Measurements from ENCODE around the gene CRISPLD2. TPM values are rescaled to one million over a fixed set of nuclear protein-coding genes. Genes with fewer than 3 reads are reported as not detected.

Gene CRISPLD2
- total RNA-seq, 1 experiment from 2014 or later: 1.6 TPM

- H3K9me3 ChIP-seq: no peaks in the 10 kb centered on the region
- H3K4me3 ChIP-seq: no peak overlapping the region
- no peaks in the 10 kb centered on the region for H3K27me3 ChIP-seq
- no peak for DNase-seq
- no peaks in the 10 kb centered on the region for H3K36me3 ChIP-seq
Measured at GRCh38 chr16:84918006-84918909, 98.5 kb downstream of the CRISPLD2 start.

GRCh38 chr16:84919269-84919668 is 99.5 kb downstream of the CRISPLD2 start:
- Histone ChIP-seq H3K36me3 (no peaks in the 10 kb centered on the region), H3K4me3 (no peak overlapping the region), H3K9me3 (no peaks in the 10 kb centered on the region), H3K27me3 (no peaks in the 10 kb centered on the region)
- DNase-seq: no peak

- Histone ChIP-seq H3K4me3 (no peak overlapping the region), H3K27me3 (no peaks in the 10 kb centered on the region), H3K36me3 (no peaks in the 10 kb centered on the region), H3K9me3 (no peaks in the 10 kb centered on the region)
- DNase-seq: no peak
Measured at GRCh38 chr16:84919708-84920107, 99.9 kb downstream of the CRISPLD2 start.

- Histone ChIP-seq H3K36me3 (no peaks in the 10 kb centered on the region), H3K9me3 (no peaks in the 10 kb centered on the region), H3K27me3 (no peaks in the 10 kb centered on the region), H3K4me3 (no peak overlapping the region)
- no peak for DNase-seq
Measured at GRCh38 chr16:84920333-84920732, 100.5 kb downstream of the CRISPLD2 start.

- H3K9me3 ChIP-seq: no peaks in the 10 kb centered on the region
- no peaks in the 10 kb centered on the region for H3K27me3 ChIP-seq
- H3K4me3 ChIP-seq: no peak overlapping the region
- no peaks in the 10 kb centered on the region for H3K36me3 ChIP-seq
- no peak for DNase-seq
Measured at GRCh38 chr16:84922351-84923120, 102.8 kb downstream of the CRISPLD2 start.

- no peak for DNase-seq
- no peak overlapping the region for H3K4me3 ChIP-seq
- no peaks in the 10 kb centered on the region for H3K36me3 ChIP-seq
- H3K9me3 ChIP-seq: no peaks in the 10 kb centered on the region
- H3K27me3 ChIP-seq: no peaks in the 10 kb centered on the region
Measured at GRCh38 chr16:84924331-84925091, 104.7 kb downstream of the CRISPLD2 start.

- H3K27me3 ChIP-seq: no peaks in the 10 kb centered on the region
- DNase-seq: peak; percentile 24
- no peaks in the 10 kb centered on the region for H3K9me3 ChIP-seq
- H3K4me3 ChIP-seq: no peak overlapping the region
- no peaks in the 10 kb centered on the region for H3K36me3 ChIP-seq
Measured at GRCh38 chr16:84925092-84925772, 105.4 kb downstream of the CRISPLD2 start.

GRCh38 chr16:84925773-84926372 is 106.1 kb downstream of the CRISPLD2 start:
- Histone ChIP-seq H3K4me3 (no peak overlapping the region), H3K27me3 (no peaks in the 10 kb centered on the region), H3K36me3 (no peaks in the 10 kb centered on the region), H3K9me3 (no peaks in the 10 kb centered on the region)
- DNase-seq: no peak

- DNase-seq: no peak
- Histone ChIP-seq H3K9me3 (no peaks in the 10 kb centered on the region), H3K4me3 (no peak overlapping the region), H3K27me3 (no peaks in the 10 kb centered on the region), H3K36me3 (no peaks in the 10 kb centered on the region)
Measured at GRCh38 chr16:84926462-84926861, 106.7 kb downstream of the CRISPLD2 start.

GRCh38 chr16:84927621-84928591 is 108.1 kb downstream of the CRISPLD2 start:
- Histone ChIP-seq H3K9me3 (no peaks in the 10 kb centered on the region), H3K4me3 (no peak overlapping the region), H3K36me3 (no peaks in the 10 kb centered on the region), H3K27me3 (no peaks in the 10 kb centered on the region)
- DNase-seq: no peak

GRCh38 chr16:84928679-84929420 is 109.1 kb downstream of the CRISPLD2 start:
- Histone ChIP-seq H3K4me3 (no peak overlapping the region), H3K36me3 (no peaks in the 10 kb centered on the region), H3K9me3 (no peaks in the 10 kb centered on the region), H3K27me3 (no peaks in the 10 kb centered on the region)
- peak; percentile 79 for DNase-seq

- Histone ChIP-seq H3K4me3 (no peak overlapping the region), H3K9me3 (no peaks in the 10 kb centered on the region), H3K27me3 (no peaks in the 10 kb centered on the region), H3K36me3 (no peaks in the 10 kb centered on the region)
- no peak for DNase-seq
Measured at GRCh38 chr16:84929421-84930297, 109.9 kb downstream of the CRISPLD2 start.

GRCh38 chr16:84930298-84931106 is 110.7 kb downstream of the CRISPLD2 start:
- H3K27me3 ChIP-seq: no peaks in the 10 kb centered on the region
- DNase-seq: no peak
- H3K4me3 ChIP-seq: no peak overlapping the region
- H3K9me3 ChIP-seq: no peaks in the 10 kb centered on the region
- no peaks in the 10 kb centered on the region for H3K36me3 ChIP-seq
